ENCODE measurements around the gene GJA3. TPM values are rescaled to one million over a fixed set of nuclear protein-coding genes. Genes with fewer than 3 reads are reported as not detected.

Gene GJA3
- total and polyA plus RNA-seq, 10 of the 15 experiments (the other 5 are each of a cell fraction or from before 2014, with no cell fraction given) = 0.03 to 0.11 (median 0.04) TPM; not detected in 5

GRCh38 chr13:20124303-20124702 lies 36.5 kb downstream of the GJA3 start (continued):
- no peak for TF ChIP-seq ZNF207 (IDR thresholded peaks at IDR 0.05; ENCODE audit: borderline replicate concordance)
- no peak for TF ChIP-seq CUX1 (IDR thresholded peaks at IDR 0.05; ENCODE audit: insufficient replicate concordance, low read depth, low read length)
- TF ChIP-seq TAF1 (IDR thresholded peaks at IDR 0.05; ENCODE audit: borderline replicate concordance, low read depth, low read length) = no peak
- no peak for TF ChIP-seq CTCF (IDR thresholded peaks at IDR 0.05 in 2 of 3, conservative IDR thresholded peaks at IDR 0.05 in 1 of 3; ENCODE audit: control insufficient read depth in 2 of 3, extremely low read depth in 1 of 3, insufficient read depth in 1 of 3, low read depth in 3 of 3, low read length in 3 of 3)
- TF ChIP-seq CEBPB (IDR thresholded peaks at IDR 0.05; ENCODE audit: borderline replicate concordance in 1 of 2, low read depth in 2 of 2, low read length in 2 of 2) = no peak
- no peak for TF ChIP-seq ESRRA (IDR thresholded peaks at IDR 0.05; ENCODE audit: low read length)
- TF ChIP-seq RELB (IDR thresholded peaks at IDR 0.05; ENCODE audit: low read depth) = no peak
- no peak for TF ChIP-seq CBX3 (IDR thresholded peaks at IDR 0.05; ENCODE audit: borderline replicate concordance, low read depth)
- no peak for TF ChIP-seq NFXL1 (IDR thresholded peaks at IDR 0.05; ENCODE audit: borderline replicate concordance)
- TF ChIP-seq MYC (IDR thresholded peaks at IDR 0.05; ENCODE audit: insufficient read depth, insufficient read length, insufficient replicate concordance, low read length, severe bottlenecking) = no peak
- no peak for TF ChIP-seq PBX3 (IDR thresholded peaks at IDR 0.05; ENCODE audit: insufficient replicate concordance, low read depth, low read length)

Measured in GM12878 (cell line).